ENCODE measurements around the gene SHC2.

- TF ChIP-seq, protein P1, sequence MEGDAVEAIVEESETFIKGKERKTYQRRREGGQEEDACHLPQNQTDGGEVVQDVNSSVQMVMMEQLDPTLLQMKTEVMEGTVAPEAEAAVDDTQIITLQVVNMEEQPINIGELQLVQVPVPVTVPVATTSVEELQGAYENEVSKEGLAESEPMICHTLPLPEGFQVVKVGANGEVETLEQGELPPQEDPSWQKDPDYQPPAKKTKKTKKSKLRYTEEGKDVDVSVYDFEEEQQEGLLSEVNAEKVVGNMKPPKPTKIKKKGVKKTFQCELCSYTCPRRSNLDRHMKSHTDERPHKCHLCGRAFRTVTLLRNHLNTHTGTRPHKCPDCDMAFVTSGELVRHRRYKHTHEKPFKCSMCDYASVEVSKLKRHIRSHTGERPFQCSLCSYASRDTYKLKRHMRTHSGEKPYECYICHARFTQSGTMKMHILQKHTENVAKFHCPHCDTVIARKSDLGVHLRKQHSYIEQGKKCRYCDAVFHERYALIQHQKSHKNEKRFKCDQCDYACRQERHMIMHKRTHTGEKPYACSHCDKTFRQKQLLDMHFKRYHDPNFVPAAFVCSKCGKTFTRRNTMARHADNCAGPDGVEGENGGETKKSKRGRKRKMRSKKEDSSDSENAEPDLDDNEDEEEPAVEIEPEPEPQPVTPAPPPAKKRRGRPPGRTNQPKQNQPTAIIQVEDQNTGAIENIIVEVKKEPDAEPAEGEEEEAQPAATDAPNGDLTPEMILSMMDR (IDR thresholded peaks at IDR 0.05), result no peak
- no peak for TF ChIP-seq POLR2A (IDR thresholded peaks at IDR 0.05)
- no peak for TF ChIP-seq EP300 (IDR thresholded peaks at IDR 0.05)
Measured at GRCh38 chr19:402786-403185, 58.0 kb downstream of the SHC2 start.
